ENCODE data around the gene PRKCH.
A peak's percentile ranks its signal among the peaks of the same experiment; 100 is the strongest.

PRKCH gene

GRCh38 chr14:61505815-61506809 is 184.7 kb downstream of the PRKCH start:
- DNase-seq (ENCODE audit: low read depth), result no peak
- no peak for TF ChIP-seq CTCF (IDR thresholded peaks at IDR 0.05; ENCODE audit: insufficient read depth, low read depth, low read length, missing control alignments)
- H3K4me3 ChIP-seq (ENCODE audit: low read length), result no peak overlapping the region

- H3K4me3 ChIP-seq (ENCODE audit: low read length), result no peak overlapping the region
- DNase-seq (ENCODE audit: low read depth), result no peak
- no peak for TF ChIP-seq CTCF (IDR thresholded peaks at IDR 0.05; ENCODE audit: insufficient read depth, low read depth, low read length, missing control alignments)
Observed at GRCh38 chr14:61508526-61508925, 187.1 kb downstream of the PRKCH start.

- no peak for DNase-seq (ENCODE audit: low read depth)
- no peak overlapping the region for H3K4me3 ChIP-seq (ENCODE audit: low read length)
- TF ChIP-seq CTCF (IDR thresholded peaks at IDR 0.05; ENCODE audit: insufficient read depth, low read depth, low read length, missing control alignments), result no peak
Observed at GRCh38 chr14:61510736-61511557, 189.6 kb downstream of the PRKCH start.

- TF ChIP-seq CTCF (IDR thresholded peaks at IDR 0.05; ENCODE audit: insufficient read depth, low read depth, low read length, missing control alignments), result no peak
- no peak overlapping the region for H3K4me3 ChIP-seq (ENCODE audit: low read length)
- peak; percentile 41 for DNase-seq (ENCODE audit: low read depth)
Observed at GRCh38 chr14:61511558-61511948, 190.2 kb downstream of the PRKCH start.

- DNase-seq (ENCODE audit: low read depth), result peak; percentile 83
- H3K4me3 ChIP-seq (ENCODE audit: low read length), result no peak overlapping the region
- TF ChIP-seq CTCF (IDR thresholded peaks at IDR 0.05; ENCODE audit: insufficient read depth, low read depth, low read length, missing control alignments), result no peak
Observed at GRCh38 chr14:61512026-61512834, 190.9 kb downstream of the PRKCH start.

All from epithelial cell of esophagus (primary cell).